Stomach (tissue), 9 donors: ENCODE measurements around the gene KCTD5. TPM values are rescaled to one million over a fixed set of nuclear protein-coding genes. Genes with fewer than 3 reads are reported as not detected.

Experiments used
- DNase-seq, 2 donors: peaks; one replicate each; pipeline versions ENCODE4 v3.0.0 to v3.0.0-alpha.2; 2013 to 2019
- H3K27ac ChIP-seq, 5 donors: fragments of 200-600 bp in 4 of 5; sonication (generic) in 4 of 5; one replicate each; pipeline ENCODE4 v1.5.1; 2013 to 2019; ENCODE audit warnings: mild to moderate bottlenecking in 1 of 5, moderate library complexity in 1 of 5
- H3K27me3 ChIP-seq, 3 donors: fragments of 200-600 bp; sonication (generic); one replicate each; pipeline ENCODE4 v1.5.1; 2017 to 2019; ENCODE audit warnings: mixed run types in 1 of 3
- H3K36me3 ChIP-seq, 4 donors: fragments of 200-600 bp; sonication (generic); 1 replicate in 3 of 4; 2 replicates in 1 of 4; pipeline ENCODE4 v1.5.1; 2016 to 2019
- H3K4me1 ChIP-seq, 4 donors: fragments of 200-600 bp; sonication (generic); one replicate each; pipeline ENCODE4 v1.5.1; 2016 to 2019
- H3K4me3 ChIP-seq, 4 donors: fragments of 200-600 bp; sonication (generic) in 3 of 4; one replicate each; pipeline ENCODE4 v1.5.1; 2016 to 2019; ENCODE audit warnings: mild to moderate bottlenecking in 1 of 4
- H3K9me3 ChIP-seq, 4 donors: fragments of 200-600 bp; sonication (generic); one replicate each; pipeline ENCODE4 v1.5.1; 2016 to 2019
- EP300 ChIP-seq: sonication (generic); formaldehyde crosslinking; IDR thresholded peaks from one replicate; pipeline ENCODE4 v1.6.1; 2017; ENCODE audit warnings: antibody characterized with exemption
- POLR2A ChIP-seq, 4 donors: fragments of 450-650 bp; IDR thresholded peaks; one replicate each; pipeline ENCODE4 v1.6.1; 2016; ENCODE audit warnings: antibody characterized with exemption in 4 of 4, control low read depth in 2 of 4, mild to moderate bottlenecking in 1 of 4, moderate library complexity in 1 of 4
- POLR2AphosphoS5 ChIP-seq, 3 donors: sonication (generic); formaldehyde crosslinking; IDR thresholded peaks; one replicate each; pipeline ENCODE4 v1.6.1; 2016; ENCODE audit warnings: antibody characterized with exemption in 3 of 3
- WGBS, 5 donors: extraction: QIAGEN DNeasy Blood & Tissue Kit in 3 of 5; methylation state at CpG; one replicate each; pipeline versions ENCODE4 v1.1.5 to v1.1.7; 2013 to 2018; 5-methylcytosine and 5-hydroxymethylcytosine counted together
- intact Hi-C: fragments of 100-400 bp; cut with DNase I; formaldehyde crosslinking; loops from one replicate; pipeline ENCODE4 v1.15.1; 2023; ENCODE audit warnings: low total_unique reads
- polyA plus RNA-seq, 3 donors: library from polyadenylated mRNA; stranded (reverse); fragments of 200-250 nt; gene quantifications; one replicate each; pipeline ENCODE4 v1.2.3, GENCODE V29; 2013
- total RNA-seq, 5 donors: library from RNA; depleted of rRNA; stranded (reverse); fragments of >200 nt; gene quantifications; one replicate each; pipeline versions ENCODE4 v1.1.0 to v1.2.3, GENCODE V29; 2014 to 2016
- TF ChIP-seq, protein P1 (sequence below), 7 experiments: fragments of 450-650 bp in 4 of 7; fragments of 200-600 bp in 3 of 7; sonication (generic) in 3 of 7; IDR thresholded peaks; one replicate each; pipeline ENCODE4 v1.5.1; 2016 to 2019; ENCODE audit warnings: antibody characterized with exemption in 7 of 7, control low read depth in 2 of 7, mild to moderate bottlenecking in 1 of 7
- donor health status: healthy with polysubstance abuse.
- donor health status: Bipolar disorder and iron deficiency.
- donor health status: healthy.

KCTD5 gene
- total and polyA plus RNA-seq, 8 donors, result 0.89 to 45.6 (median 24.7) TPM

DNA sequence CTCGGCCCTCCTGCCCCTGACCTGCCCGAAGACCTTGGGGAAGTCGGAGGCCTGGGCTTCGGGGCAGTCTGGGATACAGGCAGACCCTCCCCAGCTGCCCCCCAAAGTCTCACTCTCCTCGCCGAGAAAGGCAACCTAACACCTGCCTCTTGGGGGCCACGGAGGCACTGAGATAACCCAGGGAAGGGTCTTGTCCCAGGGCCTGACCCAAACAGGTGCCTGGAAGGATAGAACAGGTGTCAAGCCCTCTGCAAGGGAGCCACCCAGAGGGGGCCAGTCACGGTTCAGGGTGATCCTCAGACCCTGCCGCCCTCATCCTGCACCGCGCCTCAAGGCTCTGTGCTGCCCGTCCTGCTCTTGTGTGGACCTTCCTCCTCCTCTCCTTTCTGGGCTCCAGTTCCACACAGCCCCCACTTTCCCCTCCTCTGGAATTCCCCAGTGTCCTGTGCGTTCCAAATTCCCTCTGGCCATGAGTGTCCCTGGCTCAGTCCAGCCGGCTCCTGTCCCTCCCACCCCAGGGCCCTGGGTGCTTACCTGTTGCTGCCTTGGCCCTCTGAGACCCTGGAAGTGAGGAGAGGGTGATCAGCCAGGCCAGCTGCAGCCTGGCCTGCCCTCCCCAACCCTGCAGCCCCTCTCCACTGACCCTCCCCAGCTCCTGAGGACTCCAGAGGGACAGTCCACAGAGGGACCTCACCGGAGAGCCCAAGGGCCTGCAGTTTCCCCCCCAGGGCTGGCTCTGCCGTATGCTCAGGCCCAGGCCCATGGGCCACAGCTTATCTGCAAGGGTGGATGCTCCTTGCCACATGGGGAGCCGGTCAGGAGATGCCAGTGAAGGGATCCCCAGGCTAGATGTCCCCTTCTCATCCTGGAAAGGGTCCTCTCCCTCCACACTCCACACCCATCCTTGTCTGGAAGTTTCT is 33.9 kb downstream of the KCTD5 start:
- TF ChIP-seq POLR2A (IDR thresholded peaks at IDR 0.05), result no peak
- TF ChIP-seq, protein P1, sequence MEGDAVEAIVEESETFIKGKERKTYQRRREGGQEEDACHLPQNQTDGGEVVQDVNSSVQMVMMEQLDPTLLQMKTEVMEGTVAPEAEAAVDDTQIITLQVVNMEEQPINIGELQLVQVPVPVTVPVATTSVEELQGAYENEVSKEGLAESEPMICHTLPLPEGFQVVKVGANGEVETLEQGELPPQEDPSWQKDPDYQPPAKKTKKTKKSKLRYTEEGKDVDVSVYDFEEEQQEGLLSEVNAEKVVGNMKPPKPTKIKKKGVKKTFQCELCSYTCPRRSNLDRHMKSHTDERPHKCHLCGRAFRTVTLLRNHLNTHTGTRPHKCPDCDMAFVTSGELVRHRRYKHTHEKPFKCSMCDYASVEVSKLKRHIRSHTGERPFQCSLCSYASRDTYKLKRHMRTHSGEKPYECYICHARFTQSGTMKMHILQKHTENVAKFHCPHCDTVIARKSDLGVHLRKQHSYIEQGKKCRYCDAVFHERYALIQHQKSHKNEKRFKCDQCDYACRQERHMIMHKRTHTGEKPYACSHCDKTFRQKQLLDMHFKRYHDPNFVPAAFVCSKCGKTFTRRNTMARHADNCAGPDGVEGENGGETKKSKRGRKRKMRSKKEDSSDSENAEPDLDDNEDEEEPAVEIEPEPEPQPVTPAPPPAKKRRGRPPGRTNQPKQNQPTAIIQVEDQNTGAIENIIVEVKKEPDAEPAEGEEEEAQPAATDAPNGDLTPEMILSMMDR (IDR thresholded peaks at IDR 0.05), result no peak
- no peak for TF ChIP-seq EP300
- no peak for TF ChIP-seq POLR2AphosphoS5 (IDR thresholded peaks at IDR 0.05)
- Histone ChIP-seq H3K4me3 (peak overlapping the region in 2 of 4 donors; percentile 16 to 29), H3K9me3 (no peaks in the 10 kb centered on the region), H3K4me1 (peaks cover 26 to 34% (median 31%) of the 10 kb centered on the region in 4 donors), H3K36me3 (no peaks in the 10 kb centered on the region), H3K27me3 (peaks cover 0 to 19% (median 9%) of the 10 kb centered on the region in 3 donors), H3K27ac (no peak overlapping the region)
- no peak for DNase-seq
- intact Hi-C loops, result no loop called here
- 59 to 68% (median 66%) methylated on average over 10 to 17 of the region's 17 CpGs for WGBS, 5 donors

- intact Hi-C loops, result no loop called here
- Histone ChIP-seq H3K9me3 (no peaks in the 10 kb centered on the region), H3K27me3 (peaks cover 0 to 19% (median 9%) of the 10 kb centered on the region in 3 donors), H3K4me3 (no peak overlapping the region), H3K4me1 (peaks cover 26 to 41% (median 38%) of the 10 kb centered on the region in 4 donors), H3K36me3 (no peaks in the 10 kb centered on the region), H3K27ac (no peak overlapping the region)
- DNase-seq, result no peak
- TF ChIP-seq EP300 (no peak), POLR2AphosphoS5 (IDR thresholded peaks at IDR 0.05) (no peak), POLR2A (IDR thresholded peaks at IDR 0.05) (no peak)
- TF ChIP-seq, protein P1 (IDR thresholded peaks at IDR 0.05), result no peak
- WGBS, 5 donors, result 79 to 87% (median 83%) methylated on average over 10 of the region's 10 CpGs
These were observed 34.6 kb downstream of the KCTD5 start for GRCh38 chr16:2716948-2717347.

GRCh38 chr16:2717383-2718263 is 35.3 kb downstream of the KCTD5 start:
- intact Hi-C loops, result no loop called here

More at GRCh38 chr16:2717383-2718263, 35.3 kb downstream of the KCTD5 start:
- Histone ChIP-seq H3K27ac (no peak overlapping the region), H3K4me3 (no peak overlapping the region), H3K27me3 (peaks cover 0 to 19% (median 9%) of the 10 kb centered on the region in 3 donors), H3K4me1 (peaks cover 26 to 43% (median 38%) of the 10 kb centered on the region in 4 donors), H3K9me3 (no peaks in the 10 kb centered on the region), H3K36me3 (no peaks in the 10 kb centered on the region)
- TF ChIP-seq POLR2A (IDR thresholded peaks at IDR 0.05), result no peak
- no peak for TF ChIP-seq POLR2AphosphoS5 (IDR thresholded peaks at IDR 0.05)
- TF ChIP-seq EP300, result no peak
- TF ChIP-seq, protein P1 (IDR thresholded peaks at IDR 0.05), result no peak
- DNase-seq, result no peak
- 77 to 86% (median 80%) methylated on average over 21 of the region's 21 CpGs for WGBS, 5 donors
